Pancreas (tissue), 10 donors: ENCODE measurements around the gene AKAP10. TPM values are rescaled to one million over a fixed set of nuclear protein-coding genes. Genes with fewer than 3 reads are reported as not detected.

Source experiments
- ATAC-seq, 4 donors: fragments of 200-7000 bp; cut with Tn5 transposase; one replicate each; pipeline versions ENCODE4 v1.8.0 to v1.9.1; 2020; ENCODE audit warnings: mild to moderate bottlenecking in 4 of 4, moderate library complexity in 4 of 4
- DNase-seq, 6 donors: peaks; one replicate each; pipeline ENCODE4 v3.0.0-alpha.2; 2020
- FAIRE-seq: peaks from 2 replicates; lab custom pipeline; 2012; peaks lifted over from hg19 to GRCh38; lab: Jason Lieb, UNC
- H3K27ac ChIP-seq, 4 donors: fragments of 200-600 bp; sonication (generic); 1 replicate in 3 of 4; 2 replicates in 1 of 4; pipeline versions ENCODE4 v1.5.0 to v1.8.0; 2020
- H3K27me3 ChIP-seq, 4 donors: fragments of 200-600 bp; one replicate each; pipeline ENCODE4 v1.8.0; 2021
- H3K36me3 ChIP-seq, 3 donors: fragments of 200-600 bp; sonication (generic) in 1 of 3; one replicate each; pipeline versions ENCODE4 v1.5.0 to v1.8.0; 2020 to 2021
- H3K4me1 ChIP-seq, 3 donors: fragments of 200-600 bp; one replicate each; pipeline ENCODE4 v1.8.0; 2021
- H3K4me3 ChIP-seq, 4 donors: fragments of 200-600 bp; sonication (generic) in 2 of 4; one replicate each; pipeline versions ENCODE4 v1.5.0 to v1.8.0; 2020 to 2021
- H3K9me3 ChIP-seq, 4 donors: fragments of 200-600 bp; one replicate each; pipeline ENCODE4 v1.8.0; 2021
- CTCF ChIP-seq, 4 donors: fragments of 200-600 bp; sonication (generic) in 3 of 4; IDR thresholded peaks; one replicate each; pipeline versions ENCODE4 v1.5.0 to v1.8.0; 2021; ENCODE audit warnings: antibody characterized with exemption in 4 of 4
- WGBS, 2 donors: extraction: QIAGEN DNeasy Blood & Tissue Kit; methylation state at CpG; one replicate each; pipeline ENCODE4 v1.1.7; 2013; 5-methylcytosine and 5-hydroxymethylcytosine counted together
- intact Hi-C, 3 donors: fragments of 100-400 bp; cut with DNase I; formaldehyde crosslinking; loops; one replicate each; pipeline versions ENCODE4 v1.11.1 to v1.14.2; 2022
- polyA plus RNA-seq, 2 donors: library from polyadenylated mRNA; stranded (reverse); fragments of 200-250 nt; gene quantifications; one replicate each; pipeline ENCODE4 v1.2.3, GENCODE V29; 2013
- total RNA-seq, 6 donors: library from RNA; stranded (reverse); fragmentation: NEBNext Ultra II Directional in 4 of 6; extraction: Animal tissue kit (Norgen Biotek cat#: 25700) in 4 of 6; gene quantifications; one replicate each; pipeline versions ENCODE4 v1.2.1 to v1.2.4, GENCODE V29; 2021 to 2023
- donor health status: healthy with polysubstance abuse.
- donor health status: DM: no; HTN: no; CAD: no; lungs with moderate emphysema.
- donor health status: DM: no; HTN: no; CAD: no.
- donor health status: control.
- donor health status: control.
- donor health status: Bipolar disorder and iron deficiency.
- donor health status: DM: yes; HTN: yes; CAD: no.
- donor health status: DM: no; HTN: no; CAD: no.
- donor health status: DM: no; HTN: no; CAD: no.
- donor health status: DM: yes; HTN: yes; CAD: no.

Gene AKAP10
- total and polyA plus RNA-seq, 8 donors = 4.0 to 25.5 (median 11.8) TPM

- whole genome bisulfite sequencing, 2 donors = 27 to 33% methylated on average over 4 of the region's 4 CpGs
- no peak for DNase-seq
- no peaks in the 10 kb centered on the region for H3K4me1 ChIP-seq
- no peak overlapping the region for H3K4me3 ChIP-seq
- intact Hi-C loops = loop anchor here in 1 of 3 donors (5.0 kb wide), 2 partner anchors 116 to 326 kb away; no protein-coding TSS in a partner anchor
- no peak overlapping the region for H3K27ac ChIP-seq
- H3K9me3 ChIP-seq = no peaks in the 10 kb centered on the region
- no peak for FAIRE-seq
- no peaks in the 10 kb centered on the region for H3K27me3 ChIP-seq
- TF ChIP-seq CTCF (IDR thresholded peaks at IDR 0.05) = no peak
- ATAC-seq = no peak
- no peaks in the 10 kb centered on the region for H3K36me3 ChIP-seq
These were observed 13.7 kb upstream of the AKAP10 start for GRCh38 chr17:19991252-19991885.

GRCh38 chr17:19987897-19988296 is 10.3 kb upstream of the AKAP10 start:
- no peaks in the 10 kb centered on the region for H3K4me1 ChIP-seq
- no peak for FAIRE-seq
- 41 to 62% methylated on average over 1 of the region's 1 CpG for WGBS, 2 donors

GRCh38 chr17:19986941-19987861 is 9.6 kb upstream of the AKAP10 start:
- intact Hi-C loops = no loop called here
- Histone ChIP-seq H3K9me3 (no peaks in the 10 kb centered on the region), H3K36me3 (no peaks in the 10 kb centered on the region), H3K27ac (no peak overlapping the region), H3K4me3 (no peak overlapping the region), H3K27me3 (no peaks in the 10 kb centered on the region), H3K4me1 (no peaks in the 10 kb centered on the region)
- FAIRE-seq (no peak), ATAC-seq (no peak), DNase-seq (no peak)
- WGBS, 2 donors = 52 to 57% methylated on average over 13 of the region's 13 CpGs
- TF ChIP-seq CTCF (IDR thresholded peaks at IDR 0.05) = no peak

More at GRCh38 chr17:19987897-19988296, 10.3 kb upstream of the AKAP10 start:
- TF ChIP-seq CTCF (IDR thresholded peaks at IDR 0.05) = no peak
- intact Hi-C loops = no loop called here
- ATAC-seq = no peak
- Histone ChIP-seq H3K36me3 (no peaks in the 10 kb centered on the region), H3K27me3 (no peaks in the 10 kb centered on the region), H3K4me3 (no peak overlapping the region), H3K9me3 (no peaks in the 10 kb centered on the region), H3K27ac (no peak overlapping the region)
- DNase-seq = no peak

- WGBS, 2 donors = 55 to 70% methylated on average over 43 of the region's 43 CpGs
- ATAC-seq (no peak), FAIRE-seq (no peak), DNase-seq (peak in 2 of 6 donors; percentile 35 to 58)
- Histone ChIP-seq H3K27ac (no peak overlapping the region), H3K4me1 (peaks cover 0 to 14% (median 6%) of the 10 kb centered on the region in 3 donors), H3K9me3 (no peaks in the 10 kb centered on the region), H3K36me3 (no peaks in the 10 kb centered on the region), H3K27me3 (no peaks in the 10 kb centered on the region), H3K4me3 (no peak overlapping the region)
- no peak for TF ChIP-seq CTCF (IDR thresholded peaks at IDR 0.05)
- intact Hi-C loops = no loop called here
These were observed 2.5 kb upstream of the AKAP10 start for GRCh38 chr17:19979917-19980770.
